ENCODE results near the gene NDUFA8.

NDUFA8 gene

GRCh38 chr9:122195875-122196274, 36.3 kb upstream of the NDUFA8 start:
- no peak overlapping the region for H3K4me3 Mint-ChIP-seq
- H3K36me3 Mint-ChIP-seq (ENCODE audit: low read depth) = no peaks in the 10 kb centered on the region
- H3K4me1 Mint-ChIP-seq = peaks cover 21% of the 10 kb centered on the region
- peaks cover 29% of the 10 kb centered on the region for H3K27me3 Mint-ChIP-seq (ENCODE audit: low read depth)
- H3K9me3 Mint-ChIP-seq = no peaks in the 10 kb centered on the region
- TF ChIP-seq CTCF (IDR thresholded peaks at IDR 0.05; ENCODE audit: unreplicated experiment in 3 of 3) = no peak
- H3K27ac Mint-ChIP-seq = no peak overlapping the region

GRCh38 chr9:122193651-122194050, 34.1 kb upstream of the NDUFA8 start:
- Mint-ChIP-seq H3K36me3 (ENCODE audit: low read depth) (no peaks in the 10 kb centered on the region), H3K4me1 (peaks cover 14% of the 10 kb centered on the region), H3K27me3 (ENCODE audit: low read depth) (peaks cover 18% of the 10 kb centered on the region), H3K9me3 (no peaks in the 10 kb centered on the region), H3K27ac (no peak overlapping the region), H3K4me3 (no peak overlapping the region)
- no peak for TF ChIP-seq CTCF (IDR thresholded peaks at IDR 0.05; ENCODE audit: unreplicated experiment in 3 of 3)

- no peaks in the 10 kb centered on the region for H3K9me3 Mint-ChIP-seq
- no peaks in the 10 kb centered on the region for H3K36me3 Mint-ChIP-seq (ENCODE audit: low read depth)
- H3K27ac Mint-ChIP-seq = peak overlapping the region; percentile 16 to 66 (median 44)
- H3K4me1 Mint-ChIP-seq = peaks cover 8% of the 10 kb centered on the region
- no peak for TF ChIP-seq CTCF (IDR thresholded peaks at IDR 0.05; ENCODE audit: unreplicated experiment in 3 of 3)
- H3K27me3 Mint-ChIP-seq (ENCODE audit: low read depth) = peaks cover 18% of the 10 kb centered on the region
- H3K4me3 Mint-ChIP-seq = peak overlapping the region in 1 of 3 experiments; percentile 17
Measured at GRCh38 chr9:122192914-122193525, 33.4 kb upstream of the NDUFA8 start.

- H3K4me3 Mint-ChIP-seq = no peak overlapping the region
- no peaks in the 10 kb centered on the region for H3K36me3 Mint-ChIP-seq (ENCODE audit: low read depth)
- H3K4me1 Mint-ChIP-seq = peaks cover 8% of the 10 kb centered on the region
- no peaks in the 10 kb centered on the region for H3K9me3 Mint-ChIP-seq
- H3K27ac Mint-ChIP-seq = peak overlapping the region in 2 of 3 experiments; percentile 44 to 66
- TF ChIP-seq CTCF (IDR thresholded peaks at IDR 0.05; ENCODE audit: unreplicated experiment in 3 of 3) = no peak
- H3K27me3 Mint-ChIP-seq (ENCODE audit: low read depth) = peaks cover 17% of the 10 kb centered on the region
Measured at GRCh38 chr9:122192261-122192875, 32.8 kb upstream of the NDUFA8 start.

- Mint-ChIP-seq H3K36me3 (ENCODE audit: low read depth) (no peaks in the 10 kb centered on the region), H3K4me1 (peaks cover 8% of the 10 kb centered on the region), H3K4me3 (no peak overlapping the region), H3K9me3 (no peaks in the 10 kb centered on the region), H3K27me3 (ENCODE audit: low read depth) (peaks cover 11% of the 10 kb centered on the region), H3K27ac (no peak overlapping the region)
- TF ChIP-seq CTCF (IDR thresholded peaks at IDR 0.05; ENCODE audit: unreplicated experiment in 3 of 3) = no peak
Measured at GRCh38 chr9:122191584-122191983, 32.0 kb upstream of the NDUFA8 start.

Data from nephron (organoid).